Brain pericyte (primary cell): ENCODE results near the gene GAS2L1.

ENCODE experiments used
- DNase-seq: peaks from one replicate; pipeline ENCODE4 v3.0.0-alpha.2; 2012; ENCODE audit warnings: low read depth, low spot score

Gene GAS2L1

GRCh38 chr22:29275167-29275566 lies 31.3 kb upstream of the GAS2L1 start:
- DNase-seq: no peak

GRCh38 chr22:29275819-29276565 lies 30.5 kb upstream of the GAS2L1 start:
- DNase-seq: no peak

GRCh38 chr22:29277927-29278326 lies 28.5 kb upstream of the GAS2L1 start:
- DNase-seq: no peak

- DNase-seq: no peak
These were observed 22.3 kb upstream of the GAS2L1 start for GRCh38 chr22:29284196-29284595.

- DNase-seq: no peak
These were observed 17.6 kb upstream of the GAS2L1 start for GRCh38 chr22:29288837-29289236.

GRCh38 chr22:29290061-29290460 lies 16.4 kb upstream of the GAS2L1 start:
- DNase-seq: no peak

- no peak for DNase-seq
These were observed 15.2 kb upstream of the GAS2L1 start for GRCh38 chr22:29291215-29291614.

GRCh38 chr22:29292379-29292778 lies 14.1 kb upstream of the GAS2L1 start:
- no peak for DNase-seq

- no peak for DNase-seq
These were observed 7.8 kb upstream of the GAS2L1 start for GRCh38 chr22:29298641-29299040.

- DNase-seq: no peak
These were observed 7.1 kb upstream of the GAS2L1 start for GRCh38 chr22:29299136-29299900.

GRCh38 chr22:29300467-29300806 lies 6.0 kb upstream of the GAS2L1 start:
- DNase-seq: no peak

GRCh38 chr22:29300807-29301601 lies 5.4 kb upstream of the GAS2L1 start:
- DNase-seq: no peak

GRCh38 chr22:29301716-29302401 lies 4.6 kb upstream of the GAS2L1 start:
- no peak for DNase-seq

- DNase-seq: no peak
These were observed 4.1 kb upstream of the GAS2L1 start for GRCh38 chr22:29302402-29302680.

- DNase-seq: no peak
These were observed 3.6 kb upstream of the GAS2L1 start for GRCh38 chr22:29302681-29303465.

- DNase-seq: no peak
These were observed 645 bp upstream of the GAS2L1 start for GRCh38 chr22:29305836-29306174.

GRCh38 chr22:29306835-29307595 lies 565 bp downstream of the GAS2L1 start:
- no peak for DNase-seq

- no peak for DNase-seq
These were observed 1.2 kb downstream of the GAS2L1 start for GRCh38 chr22:29307596-29308147.

GRCh38 chr22:29308148-29308790 lies 1.8 kb downstream of the GAS2L1 start:
- DNase-seq: no peak

GRCh38 chr22:29308791-29309262 lies 2.4 kb downstream of the GAS2L1 start:
- DNase-seq: no peak
